ENCODE measurements around the gene POLR3B.

GRCh38 chr12:106508966-106509365 is 151.4 kb downstream of the POLR3B start:
- TF ChIP-seq CTCF (IDR thresholded peaks at IDR 0.05) (no peak), POLR2A (IDR thresholded peaks at IDR 0.05) (no peak)

Data from testis (tissue), 2 donors.